B cell (primary cell): Measurements from ENCODE around the gene SAMD4A. TPM values are rescaled to one million over a fixed set of nuclear protein-coding genes. Genes with fewer than 3 reads are reported as not detected.
A peak's percentile ranks its signal among the peaks of the same experiment; 100 is the strongest.

Experiments
- ATAC-seq: fragments of 200-7000 bp; cut with Tn5 transposase; one replicate; pipeline ENCODE4 v1.10.0; 2021; ENCODE audit warnings: low read depth, mild to moderate bottlenecking, moderate number of reproducible peaks, moderate library complexity
- CTCF ChIA-PET: fragments of 350-600 bp; sonication (Branson Sonifier 250); formaldehyde crosslinking; loops from one replicate; lab custom pipeline; 2021; ENCODE audit warnings: antibody characterized with exemption, inconsistent platforms; lab: Charles Lee
- POLR2A ChIA-PET: fragments of 350-600 bp; sonication (Branson Sonifier 250); formaldehyde crosslinking; loops from one replicate; lab custom pipeline; 2021; ENCODE audit warnings: antibody characterized with exemption; lab: Charles Lee
- DNase-seq: peaks from one replicate; pipeline ENCODE4 v3.0.0; 2013
- H2AFZ ChIP-seq: 2 replicates; pipeline ENCODE4 v1.6.1; 2012; ENCODE audit warnings: mild to moderate bottlenecking, low read depth, low read length; ENCODE audit not compliant: insufficient read depth, poor library complexity, severe bottlenecking
- H3K27ac ChIP-seq, 2 donors: 1 replicate in 1 of 2; 2 replicates in 1 of 2; pipeline ENCODE4 v1.5.1; 2012 to 2013; ENCODE audit warnings: low read length in 2 of 2, mild to moderate bottlenecking in 2 of 2, moderate library complexity in 1 of 2
- H3K27me3 ChIP-seq, 4 experiments: fragments of 200-600 bp in 1 of 4; sonication (generic) in 1 of 4; replicated peaks in 1 of 4; 1 replicate in 2 of 4; 2 replicates in 2 of 4; pipeline versions ENCODE4 v1.6.1 to v1.7.0; 2013 to 2016; ENCODE audit warnings: low read length in 3 of 4, mild to moderate bottlenecking in 2 of 4, mixed read lengths in 1 of 4, moderate library complexity in 1 of 4; ENCODE audit not compliant: insufficient read depth in 4 of 4, control insufficient read depth in 3 of 4; ENCODE audit errors: control extremely low read depth in 1 of 4
- H3K36me3 ChIP-seq, 2 experiments: replicated peaks in 1 of 2; 1 replicate in 1 of 2; 2 replicates in 1 of 2; pipeline versions ENCODE4 v1.6.1 to v1.7.1; 2013; ENCODE audit warnings: low read length in 1 of 2; ENCODE audit not compliant: insufficient read depth in 2 of 2, control insufficient read depth in 1 of 2; ENCODE audit errors: control extremely low read depth in 1 of 2, extremely low read depth in 1 of 2
- H3K4me1 ChIP-seq, 2 donors: fragments of 200-600 bp in 1 of 2; sonication (generic) in 1 of 2; 1 replicate in 1 of 2; 2 replicates in 1 of 2; pipeline versions ENCODE4 v1.5.1 to v1.6.1; 2013 to 2017; ENCODE audit warnings: low read length in 2 of 2; ENCODE audit not compliant: control insufficient read depth in 2 of 2, insufficient read depth in 2 of 2
- H3K4me2 ChIP-seq: replicated peaks from 2 replicates; pipeline ENCODE3; 2012; ENCODE audit warnings: mild to moderate bottlenecking, low read depth, low read length; ENCODE audit not compliant: poor library complexity, severe bottlenecking
- H3K4me3 ChIP-seq, 5 experiments: fragments of 200-600 bp in 1 of 5; sonication (generic) in 1 of 5; 1 replicate in 3 of 5; 2 replicates in 2 of 5; pipeline versions ENCODE4 v1.5.1 to v1.7.0; 2011 to 2016; ENCODE audit warnings: low read length in 4 of 5, mild to moderate bottlenecking in 4 of 5, low read depth in 2 of 5, control low read depth in 1 of 5, moderate library complexity in 1 of 5; ENCODE audit not compliant: insufficient read depth in 1 of 5; ENCODE audit errors: control extremely low read depth in 1 of 5, extremely low read depth in 1 of 5
- H3K79me2 ChIP-seq: fragments of 200-600 bp; sonication (generic); one replicate; pipeline ENCODE4 v1.6.0; 2016; ENCODE audit warnings: low read length; ENCODE audit not compliant: control insufficient read depth, insufficient read depth
- H3K9ac ChIP-seq: fragments of 200-600 bp; sonication (generic); 2 replicates; pipeline ENCODE4 v1.6.1; 2017; ENCODE audit warnings: mild to moderate bottlenecking, low read length, moderate library complexity
- H3K9me3 ChIP-seq, 3 donors: one replicate each; pipeline versions ENCODE4 v1.6.1 to v1.7.1; 2013; ENCODE audit warnings: low read length in 2 of 3; ENCODE audit not compliant: control insufficient read depth in 2 of 3, insufficient read depth in 1 of 3; ENCODE audit errors: control extremely low read depth in 1 of 3
- H4K20me1 ChIP-seq: 2 replicates; pipeline ENCODE4 v1.6.0; 2012; ENCODE audit warnings: mild to moderate bottlenecking, low read length; ENCODE audit not compliant: insufficient read depth, control insufficient read depth, poor library complexity, severe bottlenecking
- H3K27ac Mint-ChIP-seq: one replicate; pipeline ENCODE4 v1.8.0; 2021; ENCODE audit warnings: mixed read lengths
- H3K27me3 Mint-ChIP-seq: one replicate; pipeline ENCODE4 v1.8.0; 2021; ENCODE audit warnings: mixed read lengths
- H3K4me1 Mint-ChIP-seq: one replicate; pipeline ENCODE4 v1.8.0; 2021; ENCODE audit warnings: mixed read lengths
- H3K4me3 Mint-ChIP-seq: one replicate; pipeline ENCODE4 v1.8.0; 2021; ENCODE audit warnings: mixed read lengths
- H3K9me3 Mint-ChIP-seq: one replicate; pipeline ENCODE4 v1.8.0; 2022; ENCODE audit warnings: mixed read lengths; ENCODE audit not compliant: insufficient read depth
- CTCF ChIP-seq: fragments of 200-600 bp; IDR thresholded peaks from one replicate; pipeline ENCODE4 v1.8.0; 2022; ENCODE audit warnings: antibody characterized with exemption, mild to moderate bottlenecking
- EZH2 ChIP-seq: IDR thresholded peaks from 2 replicates; pipeline ENCODE4 v1.6.1; 2012; ENCODE audit warnings: borderline replicate concordance, low read depth, mild to moderate bottlenecking, moderate library complexity, low read length; ENCODE audit not compliant: insufficient read depth, poor library complexity, severe bottlenecking
- WGBS: methylation state at CpG from one replicate; pipeline ENCODE4 v1.1.5; 2013; ENCODE audit warnings: missing lambda C conversion rate; ENCODE audit not compliant: insufficient coverage; 5-methylcytosine and 5-hydroxymethylcytosine counted together
- intact Hi-C: fragments of 100-400 bp; cut with micrococcal nuclease; formaldehyde crosslinking; loops from one replicate; pipeline ENCODE4 v1.10.0; 2022
- polyA plus RNA-seq: library from polyadenylated mRNA; depleted of rRNA; stranded (reverse); fragments of >200 nt; gene quantifications from 2 replicates; pipeline ENCODE4 v1.2.3, GENCODE V29; 2012
- total RNA-seq, 2 donors: library from RNA; stranded (reverse); fragments of 120-200 nt in 1 of 2; gene quantifications; 1 replicate in 1 of 2; 2 replicates in 1 of 2; pipeline versions ENCODE4 v1.2.3 to v1.2.4, GENCODE V29; 2013 to 2022

The SAMD4A gene
- total and polyA plus RNA-seq, 2 donors (not counting 1 experiment from before 2014, with no cell fraction given) = 5.7 to 13.7 TPM

DNA sequence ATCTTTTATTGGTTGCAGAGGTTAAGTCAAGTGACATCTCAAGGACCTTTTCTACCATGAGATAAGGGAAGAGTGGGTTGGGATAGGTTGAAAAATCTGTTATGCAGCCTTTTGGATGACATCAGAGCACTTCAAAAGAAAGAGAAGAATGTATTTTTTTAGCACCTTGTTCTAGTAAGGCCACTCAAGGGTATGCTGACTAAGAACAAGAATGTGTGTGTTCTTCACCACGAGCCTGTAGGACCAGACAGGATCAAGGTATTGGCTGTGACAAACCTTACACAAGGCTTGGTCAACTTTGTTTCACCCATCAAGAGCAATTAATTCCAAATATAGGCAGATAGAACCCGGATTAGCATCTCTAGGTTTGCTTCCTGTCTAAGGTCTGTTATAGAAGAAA is 142.5 kb downstream of the SAMD4A start:
- 60% methylated on average over 1 of the region's 2 CpGs for WGBS
- TF ChIP-seq EZH2 (no peak), CTCF (no peak)
- no peaks in the 10 kb centered on the region for H4K20me1 ChIP-seq
- peak overlapping the region in 1 of 2 donors; percentile 33 for H3K27ac ChIP-seq
- H3K4me3 ChIP-seq = no peak overlapping the region
- ATAC-seq (no peak), DNase-seq (no peak)
- H3K36me3 ChIP-seq = no peaks in the 10 kb centered on the region
- Mint-ChIP-seq H3K27me3 (no peaks in the 10 kb centered on the region), H3K4me3 (no peak overlapping the region), H3K27ac (peak overlapping the region; percentile 8), H3K9me3 (no peaks in the 10 kb centered on the region), H3K4me1 (peaks cover 31% of the 10 kb centered on the region)
- peaks cover 43 to 67% of the 10 kb centered on the region in 2 donors for H3K4me1 ChIP-seq
- ChIA-PET POLR2A (no interaction called here), CTCF (no interaction called here)
- no peaks in the 10 kb centered on the region for H3K27me3 ChIP-seq
- peaks cover 29% of the 10 kb centered on the region for H3K79me2 ChIP-seq
- no peak overlapping the region for H3K9ac ChIP-seq
- H3K4me2 ChIP-seq = peak overlapping the region; percentile 59
- no peaks in the 10 kb centered on the region for H3K9me3 ChIP-seq
- intact Hi-C loops = no loop called here
- peak overlapping the region; percentile 10 for H2AFZ ChIP-seq

DNA sequence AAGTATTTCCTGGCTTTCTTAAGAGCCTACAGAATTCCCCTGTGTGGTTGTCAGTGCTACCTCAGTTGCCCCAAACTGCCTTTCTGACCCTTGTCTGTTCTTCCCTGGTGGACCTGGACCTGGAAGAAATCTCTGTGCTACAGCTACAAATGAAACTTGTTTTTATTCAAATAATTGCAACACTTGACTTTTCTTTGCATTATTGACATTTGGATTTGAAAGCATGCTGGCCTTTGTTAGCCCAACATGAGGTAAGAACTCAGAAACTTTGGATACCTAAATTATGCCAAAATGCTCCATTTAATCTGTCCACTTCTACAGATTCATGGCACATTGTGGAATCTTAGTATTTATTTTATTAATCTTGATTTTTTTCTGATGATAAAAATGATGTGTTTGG is 142.9 kb downstream of the SAMD4A start:
- Histone ChIP-seq H2AFZ (peak overlapping the region; percentile 10), H3K9ac (no peak overlapping the region), H3K27me3 (no peaks in the 10 kb centered on the region), H3K27ac (peak overlapping the region in 1 of 2 donors; percentile 33), H3K4me3 (no peak overlapping the region), H3K4me1 (peaks cover 43 to 68% of the 10 kb centered on the region in 2 donors), H4K20me1 (no peaks in the 10 kb centered on the region), H3K9me3 (no peaks in the 10 kb centered on the region), H3K36me3 (no peaks in the 10 kb centered on the region), H3K4me2 (peak overlapping the region; percentile 59), H3K79me2 (peaks cover 32% of the 10 kb centered on the region)
- no peak overlapping the region for H3K27ac Mint-ChIP-seq
- H3K9me3 Mint-ChIP-seq = no peaks in the 10 kb centered on the region
- peaks cover 33% of the 10 kb centered on the region for H3K4me1 Mint-ChIP-seq
- ATAC-seq (no peak), DNase-seq (no peak)
- intact Hi-C loops = no loop called here
- H3K4me3 Mint-ChIP-seq = no peak overlapping the region
- POLR2A ChIA-PET = no interaction called here
- TF ChIP-seq EZH2 = no peak
- TF ChIP-seq CTCF = no peak
- no peaks in the 10 kb centered on the region for H3K27me3 Mint-ChIP-seq
- CTCF ChIA-PET = interaction anchor here (1.0 to 1.1 kb wide), 2 partner anchors 12 to 18 kb away, joined by 3 to 5 read pairs; no protein-coding TSS in a partner anchor
